Endothelial cell of hepatic sinusoid (primary cell): ENCODE results near the gene PIM3.

Experiments
- in situ Hi-C: cut with HindIII; loops from 2 replicates; pipeline ENCODE4 v1.10.0; 2017; ENCODE audit warnings: low sequenced_read_pairs

PIM3 gene

GRCh38 chr22:49960159-49961004 lies at the start of gene PIM3:
TSS of gene PIM3 (plus strand) at chr22:49960772. CDS start at chr22:49960948, 176 bp downstream.
- in situ Hi-C loops = no loop called here

GRCh38 chr22:49911881-49912625 lies 48.5 kb upstream of the PIM3 start:
- in situ Hi-C loops = loop anchor here (10.0 kb wide), 1 partner anchor 117 kb away; no protein-coding TSS in a partner anchor

DNA sequence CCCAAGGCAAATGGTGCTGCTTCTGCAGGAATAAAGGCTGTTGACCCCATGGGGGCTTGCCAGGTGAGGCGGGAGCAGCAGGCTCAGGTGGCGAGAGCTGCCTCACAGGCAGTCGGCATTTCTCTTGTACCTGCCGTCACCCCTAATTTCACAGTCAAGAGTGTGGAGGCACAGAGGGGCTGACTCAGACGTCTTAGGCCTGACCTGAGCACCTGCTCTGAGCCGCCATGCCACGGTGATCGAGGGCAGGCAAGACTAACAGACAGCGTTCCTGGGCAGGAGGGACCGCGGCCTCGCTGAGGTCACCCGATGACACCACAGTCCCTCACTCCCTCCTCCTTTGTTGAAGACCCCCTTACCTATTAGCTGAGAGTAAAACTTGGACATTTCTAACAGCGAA lies 47.5 kb upstream of the PIM3 start:
- in situ Hi-C loops = loop anchor here (10.0 kb wide), 1 partner anchor 118 kb away; no protein-coding TSS in a partner anchor

GRCh38 chr22:49913446-49913845 lies 47.1 kb upstream of the PIM3 start:
- in situ Hi-C loops = loop anchor here (10.0 kb wide), 1 partner anchor 119 kb away; no protein-coding TSS in a partner anchor

DNA sequence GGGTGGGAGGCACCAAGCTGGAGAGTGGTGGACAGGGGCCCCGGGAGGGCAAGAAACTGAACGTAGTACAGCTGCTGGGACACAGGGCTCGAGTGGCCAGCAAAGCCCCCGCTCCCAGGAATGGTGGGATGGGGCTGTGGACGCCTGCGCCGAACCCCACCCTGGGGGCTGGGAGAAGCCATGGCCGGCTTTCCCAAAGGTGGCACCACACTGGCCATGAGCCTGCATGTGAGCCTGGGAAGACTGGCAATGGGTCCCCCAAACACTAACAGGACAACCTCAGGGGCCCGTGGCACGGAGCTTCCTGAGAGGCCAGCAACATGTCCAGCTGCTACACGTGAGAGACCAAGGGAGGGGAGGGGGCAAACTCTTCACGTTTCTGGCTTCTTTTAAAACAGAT lies 46.3 kb upstream of the PIM3 start:
- in situ Hi-C loops = loop anchor here (10.0 kb wide), 1 partner anchor 119 kb away; no protein-coding TSS in a partner anchor

- in situ Hi-C loops = loop anchor here (10.0 kb wide), 1 partner anchor 121 kb away; no protein-coding TSS in a partner anchor
These were observed 45.0 kb upstream of the PIM3 start for GRCh38 chr22:49915610-49916009.

- in situ Hi-C loops = loop anchor here (10.0 kb wide), 1 partner anchor 122 kb away; no protein-coding TSS in a partner anchor
These were observed 43.7 kb upstream of the PIM3 start for GRCh38 chr22:49916831-49917230.

- in situ Hi-C loops = loop anchor here (10.0 kb wide), 1 partner anchor 123 kb away; no protein-coding TSS in a partner anchor
These were observed 42.3 kb upstream of the PIM3 start, which contains the start of the genes ALG12 and CRELD2 for GRCh38 chr22:49917974-49918910. TSS of gene ALG12 (minus strand) at chr22:49918438. CDS start at chr22:49913765, 4,673 bp downstream. TSS of gene CRELD2 (plus strand) at chr22:49918634. CDS start at chr22:49918770, 136 bp downstream.

DNA sequence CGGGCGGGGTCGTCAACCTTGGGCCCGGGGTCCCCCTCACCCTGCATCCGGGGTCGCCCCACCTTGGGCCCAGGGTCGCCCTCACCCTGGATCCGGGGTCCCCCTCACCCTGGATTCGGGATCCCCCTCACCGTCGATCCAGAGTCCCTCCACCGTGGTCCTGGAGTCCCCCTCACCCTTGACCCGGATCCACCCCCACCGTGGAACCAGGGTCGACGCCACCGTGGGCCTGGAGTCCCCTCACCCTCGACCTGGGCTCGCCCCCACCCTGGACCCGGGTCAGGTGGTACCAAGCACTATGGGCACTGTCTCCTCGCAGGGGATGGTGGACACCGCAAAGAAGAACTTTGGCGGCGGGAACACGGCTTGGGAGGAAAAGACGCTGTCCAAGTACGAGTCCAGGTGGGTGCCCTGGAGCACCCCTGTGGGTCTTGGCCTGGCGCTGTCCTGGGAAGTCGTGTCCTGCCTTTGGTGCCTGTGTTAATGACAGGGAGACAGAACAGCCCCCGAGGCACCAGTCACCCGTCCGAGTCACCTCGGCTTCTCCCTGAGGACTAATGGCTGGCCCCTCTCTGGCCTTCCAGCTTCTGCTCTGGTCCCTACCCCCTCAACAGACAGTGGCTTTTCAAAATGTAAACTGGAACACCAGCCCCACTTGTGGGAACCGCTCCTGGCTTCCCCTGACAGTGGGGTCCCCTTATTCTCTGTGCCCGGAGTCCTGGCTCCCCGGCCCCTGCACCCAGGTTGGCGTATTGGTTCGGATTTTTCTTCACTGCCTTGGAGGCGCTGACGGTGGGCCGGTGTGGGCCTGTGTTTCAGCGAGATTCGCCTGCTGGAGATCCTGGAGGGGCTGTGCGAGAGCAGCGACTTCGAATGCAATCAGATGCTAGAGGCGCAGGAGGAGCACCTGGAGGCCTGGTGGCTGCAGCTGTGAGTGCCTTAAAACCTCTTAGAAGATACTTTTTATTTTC lies 41.4 kb upstream of the PIM3 start:
- in situ Hi-C loops = loop anchor here (10.0 kb wide), 1 partner anchor 124 kb away; no protein-coding TSS in a partner anchor

GRCh38 chr22:49920859-49921258 lies 39.7 kb upstream of the PIM3 start:
- in situ Hi-C loops = loop anchor here (5.0 kb wide), 2 partner anchors 49 to 86 kb away; no protein-coding TSS in a partner anchor

DNA sequence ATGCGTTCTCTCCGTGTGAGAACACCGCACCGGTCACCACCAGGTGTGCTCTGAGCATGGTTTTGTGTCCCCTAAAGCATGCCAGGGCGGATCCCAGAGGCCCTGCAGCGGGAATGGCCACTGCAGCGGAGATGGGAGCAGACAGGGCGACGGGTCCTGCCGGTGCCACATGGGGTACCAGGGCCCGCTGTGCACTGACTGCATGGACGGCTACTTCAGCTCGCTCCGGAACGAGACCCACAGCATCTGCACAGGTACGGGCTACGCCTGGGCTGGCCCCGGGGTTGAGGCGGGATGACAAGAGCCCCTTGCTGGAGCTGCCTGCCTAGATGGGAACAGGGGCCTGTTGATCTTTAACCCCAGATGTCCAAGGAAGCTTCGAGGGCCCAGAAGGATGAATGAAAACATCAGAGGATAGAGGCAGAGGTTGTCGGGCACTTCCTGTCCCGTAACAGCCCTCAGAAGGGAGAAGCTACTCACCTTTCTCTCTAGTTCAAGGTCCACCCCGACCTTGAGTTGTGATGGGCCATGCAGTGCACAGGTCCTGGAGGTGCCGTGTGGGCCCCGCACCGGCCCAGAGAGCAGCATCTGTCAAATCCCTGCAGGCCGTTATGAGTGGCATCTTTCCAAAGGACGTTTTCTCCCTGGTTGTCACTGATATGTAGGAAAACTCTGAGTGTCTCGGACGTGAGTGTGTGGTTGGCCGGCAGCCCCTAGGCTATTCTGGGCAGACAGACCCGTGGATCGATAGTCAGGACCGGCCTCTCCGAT lies 38.9 kb upstream of the PIM3 start:
- in situ Hi-C loops = loop anchor here (5.0 kb wide), 2 partner anchors 49 to 86 kb away; no protein-coding TSS in a partner anchor

DNA sequence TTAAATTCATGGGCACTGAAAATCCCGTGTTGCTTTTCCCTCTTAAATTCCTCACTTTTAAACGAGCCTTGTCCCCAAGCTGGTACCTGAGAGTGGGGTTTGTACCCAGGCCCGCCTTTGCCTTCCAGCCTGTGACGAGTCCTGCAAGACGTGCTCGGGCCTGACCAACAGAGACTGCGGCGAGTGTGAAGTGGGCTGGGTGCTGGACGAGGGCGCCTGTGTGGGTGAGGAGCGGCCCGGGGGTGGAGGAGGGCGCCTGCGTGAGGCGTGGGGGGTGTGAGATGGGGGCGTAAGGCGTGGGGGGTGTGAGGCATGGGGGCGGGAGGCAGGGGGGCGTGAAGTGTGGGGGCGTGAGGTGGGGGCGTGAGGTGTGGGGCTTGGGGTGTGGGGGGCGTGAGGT lies 38.1 kb upstream of the PIM3 start:
- in situ Hi-C loops = loop anchor here (5.0 kb wide), 2 partner anchors 50 to 85 kb away; no protein-coding TSS in a partner anchor

- in situ Hi-C loops = loop anchor here (5.0 kb wide), 2 partner anchors 51 to 84 kb away; no protein-coding TSS in a partner anchor
These were observed 37.6 kb upstream of the PIM3 start for GRCh38 chr22:49922926-49923325.

DNA sequence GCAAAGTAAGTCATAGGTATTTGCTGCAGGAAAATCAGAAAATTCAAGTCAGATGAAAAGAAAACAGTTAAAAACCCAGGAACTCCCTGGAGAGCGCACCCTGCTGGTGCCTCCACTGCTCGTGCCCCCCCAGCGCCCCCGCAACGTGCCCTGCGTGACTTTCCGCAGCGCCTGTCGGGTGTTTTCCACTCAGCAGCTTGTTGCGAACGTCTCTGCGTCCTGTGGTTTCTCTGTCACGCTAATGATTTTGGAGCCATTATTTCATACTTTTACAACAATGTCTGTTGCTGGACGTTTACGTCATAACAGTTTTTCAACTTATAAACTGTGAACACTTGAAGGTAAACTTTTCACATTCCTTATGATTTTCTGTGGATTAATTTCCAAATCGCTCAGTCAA lies 37.1 kb upstream of the PIM3 start:
- in situ Hi-C loops = loop anchor here (5.0 kb wide), 2 partner anchors 51 to 84 kb away; no protein-coding TSS in a partner anchor

DNA sequence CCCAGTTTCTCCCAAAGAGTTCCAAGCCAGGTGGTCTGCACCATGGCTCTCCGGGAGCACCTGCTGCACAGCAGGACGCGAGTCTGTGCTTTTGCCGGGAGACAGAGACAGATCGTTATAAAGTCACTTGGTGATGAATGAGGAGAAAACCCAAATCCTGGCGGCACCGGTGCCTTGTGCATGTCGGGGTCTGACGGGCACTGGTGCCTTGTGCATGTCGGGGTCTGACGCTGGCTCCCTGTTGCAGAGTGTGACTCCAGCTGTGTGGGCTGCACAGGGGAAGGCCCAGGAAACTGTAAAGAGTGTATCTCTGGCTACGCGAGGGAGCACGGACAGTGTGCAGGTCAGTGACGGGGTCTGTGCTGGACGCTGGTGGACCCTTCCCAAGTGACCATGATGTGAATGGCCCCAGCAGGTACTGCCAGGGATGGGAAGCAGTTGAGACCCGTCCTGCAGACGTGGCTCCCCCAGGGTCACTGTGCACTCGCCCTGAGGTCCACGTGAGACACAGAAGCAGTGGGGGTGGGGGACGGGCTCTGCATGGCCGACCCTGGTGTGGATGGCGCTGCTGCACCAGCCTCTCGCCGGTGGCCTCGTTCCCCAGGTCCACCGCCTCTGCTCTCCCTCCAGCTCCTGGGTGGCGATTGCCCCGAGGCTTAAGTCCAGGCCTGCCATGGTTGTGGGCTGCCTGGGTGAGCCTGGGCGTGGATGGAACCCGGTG lies 36.3 kb upstream of the PIM3 start:
- in situ Hi-C loops = loop anchor here (5.0 kb wide), 2 partner anchors 52 to 83 kb away; no protein-coding TSS in a partner anchor

DNA sequence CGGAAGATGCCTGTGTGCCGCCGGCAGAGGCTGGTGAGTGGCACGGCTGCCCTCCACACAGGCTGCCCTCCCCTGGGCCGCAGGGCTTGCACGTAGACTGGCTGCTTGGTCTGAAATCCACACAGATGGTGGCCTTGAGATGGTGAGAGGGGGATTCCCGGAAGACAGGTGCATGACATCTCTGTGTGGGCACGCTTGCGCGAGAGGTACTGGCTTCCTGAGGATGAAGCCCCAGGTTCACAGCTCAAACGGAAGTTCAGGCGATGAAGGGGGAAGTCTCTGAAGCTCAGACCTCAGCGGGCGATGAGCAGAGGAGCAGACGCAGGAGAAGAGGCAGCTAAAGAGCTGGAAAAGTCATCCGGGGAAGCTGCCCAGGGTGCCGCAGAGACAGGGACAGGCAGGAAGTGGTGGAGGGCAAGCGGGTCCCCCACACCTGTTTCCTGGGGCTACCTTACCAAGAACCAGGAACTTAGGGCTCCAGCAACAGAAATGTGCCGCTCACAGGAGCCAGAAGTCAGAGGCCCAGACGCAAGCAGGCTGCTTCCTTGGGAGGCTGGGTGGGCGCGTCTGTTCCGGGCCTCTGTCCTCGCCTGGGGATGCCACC lies 34.9 kb upstream of the PIM3 start:
- in situ Hi-C loops = no loop called here

- in situ Hi-C loops = no loop called here
These were observed 33.7 kb upstream of the PIM3 start for GRCh38 chr22:49926916-49927315.
